ENCODE results near the gene DOCK7. TPM values are rescaled to one million over a fixed set of nuclear protein-coding genes. Genes with fewer than 3 reads are reported as not detected.

The DOCK7 gene
- polyA plus RNA-seq, 1 donor from 2014 or later: 4.9 TPM

DNA sequence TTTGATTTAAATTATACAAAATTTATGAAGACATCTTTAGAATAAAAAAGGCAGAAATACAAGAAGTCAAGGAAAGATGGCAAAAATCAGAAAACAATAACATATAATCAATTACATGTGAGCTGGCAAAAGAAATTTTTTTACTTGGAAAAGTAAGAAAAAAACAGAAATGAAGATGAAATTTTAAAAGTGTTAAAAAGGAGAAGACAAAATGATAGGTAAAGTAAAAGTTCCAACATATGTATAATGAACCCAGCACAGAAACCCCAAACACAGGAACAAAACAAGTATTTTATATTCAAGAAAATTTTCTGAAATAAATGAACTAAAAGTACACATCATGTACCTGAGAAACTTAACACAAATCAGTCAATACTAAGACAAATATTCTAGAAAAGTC is 188.0 kb downstream of the DOCK7 start:
- peaks cover 0 to 1% (median 0%) of the 10 kb centered on the region in 3 donors for H3K4me1 Mint-ChIP-seq
- H3K4me3 Mint-ChIP-seq: no peak overlapping the region
- H3K9me3 Mint-ChIP-seq: no peaks in the 10 kb centered on the region
- no peak overlapping the region for H3K27ac Mint-ChIP-seq
- no peaks in the 10 kb centered on the region for H3K27me3 Mint-ChIP-seq
- peaks cover 10% of the 10 kb centered on the region for H3K36me3 Mint-ChIP-seq

- H3K27me3 Mint-ChIP-seq: no peaks in the 10 kb centered on the region
- H3K36me3 Mint-ChIP-seq: peaks cover 17% of the 10 kb centered on the region
- H3K4me3 Mint-ChIP-seq: no peak overlapping the region
- no peaks in the 10 kb centered on the region for H3K9me3 Mint-ChIP-seq
- H3K27ac Mint-ChIP-seq: no peak overlapping the region
- peaks cover 0 to 1% (median 0%) of the 10 kb centered on the region in 3 donors for H3K4me1 Mint-ChIP-seq
Observed at GRCh38 chr1:62494137-62494536, 194.0 kb downstream of the DOCK7 start.

DNA sequence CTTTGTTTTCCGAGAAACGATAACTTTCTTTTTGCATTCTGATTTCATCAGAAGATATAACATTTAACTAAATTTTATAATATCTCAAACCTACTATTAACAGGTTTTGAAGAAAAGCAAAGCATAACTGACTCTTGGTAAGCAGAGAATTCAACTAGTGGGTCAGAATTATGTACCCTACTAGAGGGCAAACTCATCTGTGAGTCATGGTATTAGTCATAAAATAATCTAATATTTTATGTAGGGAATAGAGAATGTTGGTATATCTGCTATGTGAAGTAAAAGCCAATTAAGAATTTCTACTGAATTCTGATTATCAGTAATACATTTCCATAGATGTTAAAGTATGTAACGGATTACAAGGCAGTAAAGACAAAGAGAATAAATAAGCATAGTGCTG is 194.5 kb downstream of the DOCK7 start:
- H3K27me3 Mint-ChIP-seq: no peaks in the 10 kb centered on the region
- H3K36me3 Mint-ChIP-seq: peaks cover 17% of the 10 kb centered on the region
- no peak overlapping the region for H3K4me3 Mint-ChIP-seq
- no peak overlapping the region for H3K27ac Mint-ChIP-seq
- H3K9me3 Mint-ChIP-seq: no peaks in the 10 kb centered on the region
- H3K4me1 Mint-ChIP-seq: peaks cover 0 to 1% (median 0%) of the 10 kb centered on the region in 3 donors

- Mint-ChIP-seq H3K36me3 (peaks cover 17% of the 10 kb centered on the region), H3K27me3 (no peaks in the 10 kb centered on the region), H3K4me3 (no peak overlapping the region), H3K27ac (no peak overlapping the region), H3K9me3 (no peaks in the 10 kb centered on the region), H3K4me1 (peaks cover 0 to under 1% (median 0%) of the 10 kb centered on the region in 3 donors)
Observed at GRCh38 chr1:62492521-62492920, 195.7 kb downstream of the DOCK7 start.

- Mint-ChIP-seq H3K4me1 (peaks cover 5 to 14% (median 6%) of the 10 kb centered on the region in 3 donors), H3K4me3 (no peak overlapping the region), H3K36me3 (peaks cover 12% of the 10 kb centered on the region), H3K27me3 (no peaks in the 10 kb centered on the region), H3K9me3 (peaks cover 0 to 2% (median 0%) of the 10 kb centered on the region in 3 donors), H3K27ac (no peak overlapping the region)
Observed at GRCh38 chr1:62487956-62488355, 200.2 kb downstream of the DOCK7 start.

- H3K27ac Mint-ChIP-seq: peak overlapping the region in 1 of 3 donors; percentile 27
- H3K36me3 Mint-ChIP-seq: peaks cover 2% of the 10 kb centered on the region
- H3K27me3 Mint-ChIP-seq: no peaks in the 10 kb centered on the region
- peaks cover 0 to 2% (median 0%) of the 10 kb centered on the region in 3 donors for H3K9me3 Mint-ChIP-seq
- peak overlapping the region; percentile 45 to 90 (median 64) for H3K4me3 Mint-ChIP-seq
- peaks cover 5 to 14% (median 6%) of the 10 kb centered on the region in 3 donors for H3K4me1 Mint-ChIP-seq
Observed at GRCh38 chr1:62484824-62485468, 203.2 kb downstream of the DOCK7 start.

- H3K27me3 Mint-ChIP-seq: no peaks in the 10 kb centered on the region
- peaks cover 0 to 2% (median 0%) of the 10 kb centered on the region in 3 donors for H3K9me3 Mint-ChIP-seq
- H3K27ac Mint-ChIP-seq: no peak overlapping the region
- no peak overlapping the region for H3K4me3 Mint-ChIP-seq
- H3K36me3 Mint-ChIP-seq: no peaks in the 10 kb centered on the region
- peaks cover 5 to 14% (median 6%) of the 10 kb centered on the region in 3 donors for H3K4me1 Mint-ChIP-seq
Observed at GRCh38 chr1:62481681-62482080, 206.5 kb downstream of the DOCK7 start.

DNA sequence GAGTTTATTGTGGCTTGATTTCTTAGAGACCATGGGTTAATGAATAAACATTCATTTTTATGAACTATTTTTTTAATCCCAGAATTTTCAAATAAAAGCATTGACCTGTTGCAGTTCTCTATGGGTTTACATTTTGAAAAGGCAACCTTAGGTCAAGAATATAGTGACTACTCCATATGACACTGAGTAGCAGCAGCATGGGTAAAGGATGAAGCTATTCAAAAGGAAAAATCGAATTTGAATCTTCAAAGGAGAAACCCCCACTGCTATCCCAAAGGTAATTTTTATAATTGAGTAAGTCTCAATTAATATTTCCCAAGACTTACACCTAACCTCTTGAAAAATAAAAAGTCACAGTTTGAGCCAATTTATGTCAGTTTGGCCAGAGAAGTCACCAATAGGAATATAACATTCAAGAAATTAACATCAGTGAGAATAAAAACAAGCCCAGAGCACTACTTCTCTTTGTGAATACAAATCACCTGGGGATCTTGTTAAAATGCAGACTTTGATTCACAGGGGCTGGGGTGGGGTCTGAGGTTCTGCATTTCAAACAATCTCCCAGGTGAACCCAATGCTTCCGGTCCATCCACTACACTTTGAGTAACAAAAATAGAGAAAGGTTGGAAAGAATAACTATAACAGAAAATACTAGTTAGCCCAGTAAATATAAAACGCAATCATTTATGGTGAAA is 211.5 kb downstream of the DOCK7 start:
- Mint-ChIP-seq H3K4me3 (no peak overlapping the region), H3K27ac (no peak overlapping the region)

DNA sequence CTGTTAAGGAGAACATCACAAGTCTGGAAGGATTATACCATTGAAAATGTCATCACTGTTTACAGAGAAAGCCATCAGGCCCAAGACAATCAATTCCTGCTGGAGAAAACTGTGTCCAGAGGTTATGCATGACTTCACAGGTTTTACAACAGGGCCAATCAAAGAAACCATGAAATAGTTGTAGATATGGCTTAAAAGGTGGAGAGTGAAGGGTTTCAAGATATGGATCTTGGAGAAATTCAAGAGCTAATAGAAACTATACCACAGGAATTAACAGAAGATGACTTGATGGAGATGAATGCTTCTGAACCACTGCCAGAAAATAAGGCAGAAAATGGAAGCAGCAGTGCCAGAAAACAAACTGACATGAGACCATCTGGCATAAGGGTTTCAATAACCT is 221.1 kb downstream of the DOCK7 start:
- Mint-ChIP-seq H3K27me3 (no peaks in the 10 kb centered on the region), H3K27ac (no peak overlapping the region), H3K36me3 (peaks cover 22% of the 10 kb centered on the region), H3K4me3 (no peak overlapping the region), H3K4me1 (no peaks in the 10 kb centered on the region), H3K9me3 (peaks cover 0 to 19% (median 0%) of the 10 kb centered on the region in 3 donors)

More for the DNA sequence above, 211.5 kb downstream of the DOCK7 start:
- Mint-ChIP-seq H3K9me3 (no peaks in the 10 kb centered on the region), H3K4me1 (no peaks in the 10 kb centered on the region), H3K27me3 (no peaks in the 10 kb centered on the region), H3K36me3 (peaks cover 11% of the 10 kb centered on the region)

DNA sequence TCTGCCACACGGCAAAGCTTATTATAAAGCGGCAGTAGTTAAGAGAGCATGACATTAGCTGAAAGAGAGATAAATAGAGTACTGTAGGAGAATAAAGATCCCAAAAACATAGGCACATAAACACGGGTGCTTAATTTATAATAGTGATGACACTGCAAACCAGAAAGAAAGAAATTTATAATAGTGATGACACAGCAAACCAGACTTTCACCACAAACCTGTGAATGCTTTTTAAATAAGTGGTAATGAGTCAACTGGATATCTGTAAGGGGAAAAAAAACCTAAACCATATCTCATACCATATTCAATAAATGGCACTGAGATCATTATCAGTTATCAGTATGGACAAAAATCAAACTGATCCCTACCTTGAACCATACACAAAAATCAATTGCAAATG is 225.8 kb downstream of the DOCK7 start:
- H3K27me3 Mint-ChIP-seq: no peaks in the 10 kb centered on the region
- H3K27ac Mint-ChIP-seq: no peak overlapping the region

DNA sequence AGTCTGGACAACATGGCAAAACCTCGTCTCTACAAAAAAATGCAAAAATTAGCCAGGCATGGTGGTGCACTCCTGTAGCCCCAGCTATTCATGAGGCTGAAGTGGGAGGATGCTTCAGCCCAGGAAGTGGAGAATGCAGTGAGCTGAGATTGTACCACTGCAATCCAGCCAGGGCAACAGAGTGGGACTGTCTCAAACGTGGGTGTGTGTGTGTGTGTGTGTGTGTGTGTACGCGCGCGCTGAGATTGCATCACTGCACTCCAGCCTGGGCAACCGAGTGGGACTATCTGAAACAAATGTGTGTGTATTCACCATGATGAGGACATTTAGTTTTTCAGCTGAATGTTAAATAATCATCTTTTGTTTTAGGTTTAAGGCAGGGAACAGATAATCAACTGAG is 230.2 kb downstream of the DOCK7 start:
- Mint-ChIP-seq H3K9me3 (no peaks in the 10 kb centered on the region), H3K27me3 (no peaks in the 10 kb centered on the region), H3K4me3 (no peak overlapping the region), H3K36me3 (peaks cover 3% of the 10 kb centered on the region), H3K4me1 (no peaks in the 10 kb centered on the region), H3K27ac (no peak overlapping the region)

More for the DNA sequence above, 225.8 kb downstream of the DOCK7 start:
- Mint-ChIP-seq H3K4me3 (no peak overlapping the region), H3K4me1 (no peaks in the 10 kb centered on the region), H3K9me3 (peaks cover 0 to 6% (median 0%) of the 10 kb centered on the region in 3 donors), H3K36me3 (peaks cover 4% of the 10 kb centered on the region)

DNA sequence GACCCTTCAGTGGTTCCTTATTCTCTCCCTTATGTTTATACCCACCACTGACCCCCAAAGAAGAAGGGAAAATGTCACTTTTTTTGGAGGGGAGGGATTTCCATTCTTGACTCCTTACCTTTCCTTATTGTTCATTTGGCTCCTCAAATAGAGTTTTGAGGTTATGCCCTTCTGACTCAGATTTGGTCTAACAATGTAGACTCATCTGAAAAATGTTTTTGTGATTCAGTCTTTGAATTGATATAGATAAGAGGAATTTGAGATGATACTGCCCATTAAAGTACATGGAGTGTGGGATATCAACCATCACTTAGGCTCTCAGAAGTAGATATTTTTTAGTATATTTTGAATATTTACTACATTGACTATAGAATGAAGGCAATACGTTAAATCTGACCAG is 235.2 kb downstream of the DOCK7 start:
- no peaks in the 10 kb centered on the region for H3K9me3 Mint-ChIP-seq

DNA sequence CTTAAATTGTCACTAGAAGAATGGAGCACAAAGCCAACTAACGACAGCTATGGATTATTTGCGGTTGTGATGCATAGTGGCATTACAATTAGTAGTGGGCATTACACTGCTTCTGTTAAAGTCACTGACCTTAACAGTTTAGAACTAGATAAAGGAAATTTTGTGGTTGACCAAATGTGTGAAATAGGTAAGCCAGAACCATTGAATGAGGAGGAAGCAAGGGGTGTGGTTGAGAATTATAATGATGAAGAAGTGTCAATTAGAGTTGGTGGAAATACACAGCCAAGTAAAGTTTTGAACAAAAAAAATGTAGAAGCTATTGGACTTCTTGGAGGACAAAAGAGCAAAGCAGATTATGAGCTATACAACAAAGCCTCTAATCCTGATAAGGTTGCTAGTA is 237.9 kb downstream of the DOCK7 start:
- Mint-ChIP-seq H3K4me3 (no peak overlapping the region), H3K27me3 (no peaks in the 10 kb centered on the region), H3K9me3 (no peaks in the 10 kb centered on the region), H3K27ac (no peak overlapping the region), H3K36me3 (peaks cover 16% of the 10 kb centered on the region), H3K4me1 (peaks cover 0 to 5% (median 4%) of the 10 kb centered on the region in 3 donors)

More for the DNA sequence above, 235.2 kb downstream of the DOCK7 start:
- Mint-ChIP-seq H3K4me1 (peaks cover 0 to 5% (median 2%) of the 10 kb centered on the region in 3 donors), H3K36me3 (peaks cover 7% of the 10 kb centered on the region), H3K27me3 (no peaks in the 10 kb centered on the region), H3K4me3 (no peak overlapping the region), H3K27ac (no peak overlapping the region)

GRCh38 chr1:62448221-62448933 is 239.8 kb downstream of the DOCK7 start:
- Mint-ChIP-seq H3K9me3 (no peaks in the 10 kb centered on the region), H3K4me3 (no peak overlapping the region), H3K4me1 (peaks cover 6 to 11% (median 7%) of the 10 kb centered on the region in 3 donors), H3K36me3 (peaks cover 15% of the 10 kb centered on the region), H3K27ac (no peak overlapping the region), H3K27me3 (no peaks in the 10 kb centered on the region)

DNA sequence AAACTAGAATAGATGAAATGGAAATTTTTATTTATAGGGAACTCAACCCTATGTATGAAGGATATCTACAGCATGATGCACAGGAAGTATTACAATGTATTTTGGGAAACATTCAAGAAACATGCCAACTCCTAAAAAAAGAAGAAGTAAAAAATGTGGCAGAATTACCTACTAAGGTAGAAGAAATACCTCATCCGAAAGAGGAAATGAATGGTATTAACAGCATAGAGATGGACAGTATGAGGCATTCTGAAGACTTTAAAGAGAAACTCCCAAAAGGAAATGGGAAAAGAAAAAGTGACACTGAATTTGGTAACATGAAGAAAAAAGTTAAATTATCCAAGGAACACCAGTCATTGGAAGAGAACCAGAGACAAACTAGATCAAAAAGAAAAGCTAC is 243.5 kb downstream of the DOCK7 start:
- Mint-ChIP-seq H3K36me3 (peaks cover 18% of the 10 kb centered on the region), H3K4me3 (no peak overlapping the region)

More for the DNA sequence above, 243.5 kb downstream of the DOCK7 start:
- Mint-ChIP-seq H3K27ac (peak overlapping the region in 1 of 3 donors; percentile 27), H3K27me3 (no peaks in the 10 kb centered on the region), H3K4me1 (peaks cover 16 to 21% (median 19%) of the 10 kb centered on the region in 3 donors), H3K9me3 (no peaks in the 10 kb centered on the region)

Data from IgD-negative memory B cell (primary cell).